Hematopoietic multipotent progenitor cell treated with erythropoietin and hydrocortisone succinate and interleukin-3 and kit ligand, for 17 days (in vitro differentiated cells): ENCODE measurements around the gene HSPG2.
"Not testable (repeated sequence)": the region's sequence is repeated elsewhere in the genome, so short reads cannot be mapped to it uniquely, and the experiment has no call there.

Source experiments
- DNase-seq: peaks from one replicate; pipeline ENCODE4 v3.0.0-alpha.2; 2015; ENCODE audit warnings: low spot score

HSPG2 gene

DNA sequence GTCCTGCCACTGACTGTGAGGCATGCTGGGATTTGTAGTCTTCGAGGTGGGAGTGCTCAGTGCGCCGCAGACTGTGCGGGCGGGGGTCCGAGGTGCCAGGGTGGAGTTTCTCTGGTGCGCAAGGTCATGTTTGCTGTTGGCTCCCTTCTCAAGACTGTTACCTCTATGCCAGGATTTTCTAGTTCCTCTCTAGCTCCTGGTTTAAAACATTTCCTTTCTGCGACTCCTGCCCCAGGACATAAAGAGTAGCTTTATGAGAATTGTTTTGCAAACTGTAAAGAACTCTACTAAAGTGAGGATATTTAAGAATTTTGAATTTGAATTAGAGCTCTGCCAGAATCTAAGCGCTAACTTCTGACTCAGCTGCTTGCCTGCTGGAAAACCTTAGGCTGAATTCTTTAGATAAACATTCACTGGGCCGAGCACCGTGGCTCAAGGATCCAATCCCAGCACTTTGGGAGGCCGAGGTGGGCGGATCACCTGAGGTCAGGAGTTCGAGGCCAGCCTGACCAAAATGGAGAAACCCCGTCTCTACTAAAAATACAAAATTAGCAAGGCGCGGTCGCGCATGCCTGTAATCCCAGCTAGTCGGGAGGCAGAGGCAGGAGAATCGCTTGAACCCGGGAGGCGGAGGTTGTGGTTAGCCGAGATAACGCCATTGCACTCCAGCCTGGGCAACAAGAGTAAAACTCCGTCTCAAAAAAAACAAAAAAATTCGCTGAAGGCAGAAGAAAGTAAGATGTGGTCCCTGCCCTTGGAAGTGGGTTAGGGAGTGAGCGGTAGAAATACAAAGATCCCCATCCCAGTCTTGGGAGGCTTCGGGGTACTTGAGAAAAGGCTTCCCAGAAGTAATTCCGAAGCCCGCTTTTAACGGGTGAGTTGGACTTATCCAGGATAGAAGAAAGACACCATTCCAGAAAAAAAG, 153.2 kb downstream of the HSPG2 start:
- no peak for DNase-seq

DNA sequence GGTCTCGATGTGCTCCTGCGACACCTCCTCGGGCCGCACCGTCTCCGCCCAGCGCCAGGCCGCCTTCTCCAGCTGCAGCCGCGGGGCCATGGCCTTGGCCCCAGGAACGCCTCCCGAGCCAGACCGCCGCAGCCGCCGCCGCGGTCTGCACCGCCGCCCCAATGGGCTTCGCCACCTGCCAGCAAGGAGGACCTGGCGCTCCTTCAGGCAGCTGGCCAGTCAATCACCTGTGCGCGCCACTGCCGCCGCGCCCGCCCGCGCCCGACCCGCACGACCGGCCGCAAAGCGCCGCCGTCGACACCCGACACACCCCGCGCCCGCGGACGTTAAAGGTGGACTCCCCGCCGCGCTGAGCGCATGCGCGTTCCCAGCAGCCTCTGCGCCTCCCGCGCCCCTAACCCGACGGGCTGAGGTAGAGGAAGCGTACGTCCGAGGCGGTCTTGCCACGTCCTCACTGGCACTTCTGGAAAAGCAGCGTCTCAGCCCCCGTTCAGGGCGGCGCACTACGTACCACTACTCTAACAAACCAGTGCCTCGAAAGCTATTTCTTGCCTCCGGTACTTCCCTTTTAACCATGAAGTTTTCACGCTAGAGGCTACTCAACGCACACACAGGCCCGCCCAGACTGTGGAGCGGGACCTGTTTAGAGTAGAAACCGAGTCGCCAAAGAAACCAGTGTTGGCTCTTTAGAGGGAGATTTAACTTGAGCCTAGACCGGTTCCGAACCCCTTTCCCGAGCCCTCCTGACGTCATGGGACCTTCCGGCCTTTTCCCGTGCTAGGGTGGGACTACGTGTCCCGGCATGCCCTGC, 154.0 kb downstream of the HSPG2 start, which contains the start of gene USP48:
Gene USP48 (minus strand): TSS at position 282 of the 811 bp plus-strand sequence. CDS start 192 bp downstream, at position 90.
- peak; percentile 98 for DNase-seq

DNA sequence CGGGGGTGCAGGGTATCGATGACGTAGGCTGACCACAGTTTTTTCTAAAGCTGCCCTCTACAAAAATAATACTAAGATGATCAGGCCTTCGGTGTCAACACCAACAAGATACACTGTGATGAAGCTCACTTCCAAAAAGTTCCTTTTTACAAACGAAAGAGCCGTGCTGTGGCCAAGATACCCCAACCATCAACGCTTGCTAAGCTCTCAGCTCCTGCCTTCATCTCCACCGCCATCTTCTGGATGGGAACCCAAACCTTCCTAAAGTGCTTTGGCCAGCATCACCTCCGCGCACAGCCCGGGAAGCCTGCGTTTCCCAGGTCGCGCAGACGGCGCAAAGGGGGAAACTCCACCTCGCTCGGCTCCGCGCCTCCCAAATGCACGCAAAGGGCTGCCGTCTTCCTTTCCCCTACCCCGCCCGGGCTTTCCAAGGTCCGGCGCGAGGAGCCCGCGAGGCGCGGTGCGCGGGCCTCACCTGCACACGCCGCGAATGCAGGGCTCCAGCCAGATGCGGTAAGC, 154.7 kb downstream of the HSPG2 start:
- peak; percentile 70 for DNase-seq

DNA sequence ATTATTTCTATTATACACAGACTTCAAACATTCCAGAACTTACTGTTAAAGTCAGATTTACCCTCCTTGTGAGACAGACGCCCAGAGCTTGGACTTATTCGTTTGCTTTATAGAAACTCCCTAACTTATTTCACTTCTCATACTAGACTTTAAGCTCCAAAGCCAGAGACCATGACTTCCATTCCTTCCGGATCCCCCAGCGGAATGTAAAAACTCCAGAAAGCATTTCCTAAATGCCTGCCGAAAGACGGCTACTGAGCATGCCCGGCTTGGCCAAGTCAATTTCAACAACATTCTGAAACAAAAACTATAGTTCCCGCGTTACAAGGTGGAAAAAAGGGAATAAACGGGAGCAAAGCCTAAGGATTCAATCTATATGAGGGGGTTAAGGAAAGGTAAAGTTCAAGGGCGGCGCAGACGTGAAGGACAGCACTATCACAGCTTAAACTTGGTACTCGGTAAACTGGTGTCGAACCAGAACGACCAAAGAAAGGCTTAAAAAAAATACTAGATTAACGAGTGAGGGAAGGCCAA, 155.2 kb downstream of the HSPG2 start:
- no peak for DNase-seq

DNA sequence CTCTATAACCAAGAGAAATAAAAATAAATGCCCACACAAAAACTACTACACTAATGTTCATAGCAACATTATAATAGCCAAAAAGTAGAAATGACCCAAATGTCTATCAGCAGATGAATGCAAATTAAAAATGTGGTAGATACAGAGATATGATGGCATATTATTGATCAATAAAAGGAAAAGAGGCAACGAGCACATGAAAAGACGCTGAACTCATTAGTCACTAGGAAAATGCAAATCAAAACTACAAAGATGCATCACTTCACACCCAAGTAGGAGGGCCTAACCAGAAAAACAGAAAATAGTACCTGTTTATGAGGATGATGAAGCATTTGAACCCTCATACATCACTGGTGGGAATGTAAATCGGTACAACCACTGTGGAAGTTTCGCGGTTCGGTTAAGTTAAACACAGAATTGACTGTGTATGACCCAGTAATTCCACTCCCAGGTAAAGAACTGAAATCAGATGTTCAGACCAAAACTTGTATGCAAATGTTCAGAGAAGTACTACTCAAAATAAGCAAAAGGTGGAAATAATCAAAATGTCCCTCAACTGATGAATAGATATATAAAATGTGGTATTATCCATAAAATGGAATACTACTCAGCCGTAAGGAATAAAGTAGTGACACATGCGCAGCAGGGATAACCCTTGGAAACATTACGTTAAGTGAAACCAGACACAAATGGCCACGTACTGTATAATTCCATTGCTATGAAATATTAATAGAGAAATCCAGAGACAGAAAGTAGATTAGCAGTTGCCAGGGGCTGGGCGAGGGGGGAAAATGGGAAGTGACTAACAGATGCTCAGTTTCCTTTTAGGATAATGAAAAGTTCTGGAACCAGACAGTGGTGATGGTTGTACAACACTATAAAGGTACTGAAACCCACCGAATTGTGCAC, 157.2 kb downstream of the HSPG2 start:
- DNase-seq, result no peak

DNA sequence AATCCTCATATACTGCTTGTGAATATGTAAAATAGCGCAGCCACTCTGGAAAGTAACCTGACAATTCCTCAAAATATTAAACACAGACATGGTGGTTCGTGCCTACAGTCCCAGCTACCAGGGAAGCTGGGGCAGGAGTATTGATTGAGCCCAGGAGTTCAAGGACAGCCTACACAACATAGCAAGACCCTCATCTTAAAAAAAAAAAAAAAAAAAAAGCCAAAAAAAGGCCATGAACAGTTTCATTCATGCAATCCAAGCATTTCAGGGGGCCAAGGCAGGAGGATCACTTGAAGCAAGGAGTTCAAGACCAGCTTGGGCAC, 158.7 kb downstream of the HSPG2 start:
- DNase-seq, result no peak

DNA sequence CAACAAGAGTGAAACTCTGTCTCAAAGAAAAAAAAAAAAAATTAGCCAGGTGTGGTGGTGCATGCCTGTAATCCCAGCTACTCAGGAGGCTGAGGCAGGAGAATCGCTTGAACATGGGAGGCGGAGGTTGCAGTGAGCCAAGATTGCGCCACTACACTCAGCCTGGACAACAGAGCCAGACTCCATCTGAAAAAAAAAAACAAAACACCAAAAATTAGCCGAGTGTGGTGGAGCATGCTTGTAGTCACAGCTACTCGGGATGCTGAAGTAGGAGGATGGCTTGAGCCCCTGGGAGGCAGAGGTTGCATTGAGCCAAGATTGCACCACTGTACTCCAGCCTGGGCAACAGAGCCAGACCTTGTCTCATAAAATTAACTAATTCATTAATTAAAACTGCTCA, 160.2 kb downstream of the HSPG2 start:
- DNase-seq, result not testable (repeated sequence)

DNA sequence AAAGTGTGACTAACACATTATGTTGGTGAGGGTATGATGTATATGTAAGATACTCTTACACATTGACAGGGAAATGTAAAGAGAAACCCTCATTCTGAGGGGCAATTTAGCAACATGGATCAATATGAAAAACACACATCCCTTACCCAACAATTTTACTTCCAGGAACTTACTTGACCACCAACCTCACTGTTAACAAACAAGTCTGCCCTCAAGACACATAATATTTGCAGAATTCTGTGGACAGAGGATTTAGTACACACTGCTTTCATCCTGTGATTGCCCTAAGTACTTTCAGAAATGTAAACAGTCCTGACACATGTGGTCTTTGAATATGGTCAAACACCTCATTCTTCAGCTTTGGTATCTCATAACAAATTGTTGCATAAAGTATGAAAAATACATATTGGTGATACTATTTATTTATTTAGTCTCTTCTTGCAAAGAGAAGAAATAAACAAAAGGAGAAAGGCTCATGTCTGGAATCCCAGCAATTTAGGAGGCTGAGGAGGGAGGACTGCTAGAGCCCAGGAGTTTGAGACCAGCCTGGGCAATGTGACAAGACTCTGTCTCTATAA, 161.0 kb downstream of the HSPG2 start:
- no peak for DNase-seq

DNA sequence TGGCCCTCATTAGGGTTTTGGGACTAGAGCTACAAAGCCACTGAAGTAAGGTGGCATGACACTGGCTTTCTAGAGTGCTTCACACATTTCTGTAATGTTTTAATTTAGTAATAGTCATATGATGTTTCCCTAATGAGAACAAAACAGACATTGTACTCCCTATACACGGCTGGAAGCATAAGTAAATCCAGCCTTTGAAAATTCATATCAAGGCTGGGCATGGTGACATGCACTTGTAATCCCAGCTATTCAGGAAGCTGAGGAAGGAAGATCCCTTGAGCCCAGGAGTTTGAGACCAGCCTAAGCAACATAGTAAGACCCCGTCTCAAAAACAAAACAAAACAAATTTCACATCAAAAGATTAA, 161.6 kb downstream of the HSPG2 start:
- DNase-seq, result no peak

DNA sequence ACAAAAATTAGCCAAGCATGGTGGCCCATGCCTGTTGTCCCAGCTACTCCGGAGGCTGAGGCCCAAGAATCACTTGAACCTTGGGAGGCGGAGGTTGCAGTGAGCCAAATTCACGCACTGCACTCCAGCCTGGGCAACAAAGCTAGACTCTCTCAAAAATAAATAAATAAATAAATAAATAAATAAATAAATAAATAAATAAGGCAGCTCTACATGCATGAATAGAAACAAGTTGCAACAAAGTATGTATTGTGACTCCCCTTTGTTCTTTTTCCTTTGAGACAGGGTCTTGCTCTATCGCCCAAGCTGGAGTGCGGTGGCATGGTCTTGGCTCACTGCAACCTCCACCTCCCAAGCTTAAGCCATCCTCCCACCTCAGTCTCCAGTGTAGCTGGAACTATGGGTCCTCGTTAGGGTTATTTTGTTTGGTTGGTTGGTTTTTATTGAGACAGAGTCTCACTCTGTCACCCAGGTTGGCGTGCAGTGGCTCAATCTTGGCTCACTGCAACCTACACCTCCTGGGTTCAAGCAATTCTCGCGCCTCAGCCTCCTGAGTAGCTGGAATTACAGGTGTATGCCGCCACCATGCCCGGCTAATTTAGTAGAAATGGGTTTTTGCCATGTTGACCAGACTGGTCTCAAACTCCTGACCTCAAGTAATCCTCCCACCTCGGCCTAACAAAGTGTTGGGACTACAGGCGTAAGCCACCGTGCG, 162.1 kb downstream of the HSPG2 start:
- no peak for DNase-seq

DNA sequence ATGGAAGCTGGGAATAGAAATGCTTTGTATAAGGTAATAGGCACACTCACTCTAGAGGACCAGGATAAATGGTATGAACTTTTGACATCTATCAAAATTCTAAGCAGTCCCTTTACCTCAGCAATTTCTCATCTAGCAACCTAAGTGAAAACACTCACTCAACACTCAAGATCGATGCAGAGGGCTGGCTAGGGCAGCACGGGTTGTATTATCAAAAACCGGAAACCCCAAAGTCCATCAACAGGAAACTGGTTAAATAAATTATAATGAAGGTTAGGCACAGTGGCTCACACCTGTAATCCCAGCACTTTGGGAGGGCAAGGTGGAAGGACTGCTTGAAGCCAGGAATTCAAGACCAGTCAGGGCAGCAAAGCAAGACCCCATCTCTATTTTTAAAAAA, 163.5 kb downstream of the HSPG2 start:
- DNase-seq, result no peak
